OCI-M1 (cell line): Measurements from ENCODE around the gene TICAM2.
A peak's percentile ranks its signal among the peaks of the same experiment; 100 is the strongest.
"Not testable (repeated sequence)": the region's sequence is repeated elsewhere in the genome, so short reads cannot be mapped to it uniquely, and the experiment has no call there.

ENCODE experiments used
- DNase-seq: peaks from one replicate; lab custom pipeline; 2025; lab: John Stamatoyannopoulos, UW

Gene TICAM2, protein sequence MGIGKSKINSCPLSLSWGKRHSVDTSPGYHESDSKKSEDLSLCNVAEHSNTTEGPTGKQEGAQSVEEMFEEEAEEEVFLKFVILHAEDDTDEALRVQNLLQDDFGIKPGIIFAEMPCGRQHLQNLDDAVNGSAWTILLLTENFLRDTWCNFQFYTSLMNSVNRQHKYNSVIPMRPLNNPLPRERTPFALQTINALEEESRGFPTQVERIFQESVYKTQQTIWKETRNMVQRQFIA

DNA sequence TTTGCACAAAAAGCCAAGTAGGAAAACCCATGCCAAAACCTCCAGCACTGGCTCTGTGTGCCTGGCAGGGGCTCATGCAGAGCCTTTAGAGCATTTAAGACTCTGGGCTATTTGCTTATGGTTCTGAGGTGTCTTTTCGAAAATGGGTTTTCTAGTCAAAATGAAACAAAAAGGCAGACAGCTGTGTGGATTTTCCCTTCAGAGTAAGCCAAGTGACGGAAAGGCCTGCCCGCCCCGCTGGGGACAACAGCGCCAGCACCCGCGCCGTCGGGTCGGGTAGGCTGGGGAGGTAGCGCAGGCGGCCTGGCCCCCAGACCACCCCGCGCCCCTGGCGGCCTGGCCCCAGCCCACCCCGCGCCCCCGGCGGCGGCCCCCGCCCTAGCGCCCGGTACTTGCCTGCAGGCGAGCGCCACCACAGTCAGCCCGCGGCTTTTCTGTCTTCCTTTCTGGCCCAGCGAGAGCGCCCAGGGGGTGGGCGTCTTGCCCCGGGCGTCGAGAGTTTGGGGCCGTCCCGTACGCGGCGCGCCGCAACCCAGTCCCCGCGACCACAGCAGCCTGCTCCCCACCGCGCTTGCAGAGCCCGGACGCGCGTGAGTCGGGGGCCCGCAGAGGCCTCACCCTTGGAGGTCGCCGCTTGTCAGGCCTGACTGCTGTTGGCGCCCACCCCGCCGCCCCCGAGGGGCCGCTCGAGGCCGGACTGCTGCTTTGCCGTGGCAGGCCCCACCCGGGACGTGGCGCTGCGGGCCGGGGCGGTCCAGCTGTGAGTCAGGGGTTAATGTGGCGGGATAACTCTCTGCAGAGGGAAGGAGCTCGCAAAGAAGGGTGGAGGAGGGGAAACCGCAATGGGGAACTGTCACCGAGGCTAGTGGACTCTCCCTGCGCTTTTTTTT lies at the start of gene TICAM2:
Gene TICAM2 (minus strand): TSS at position 779 of the 890 bp plus-strand sequence. CDS start 21,223 bp downstream, outside the sequence.
- peak; percentile 53 for DNase-seq

DNA sequence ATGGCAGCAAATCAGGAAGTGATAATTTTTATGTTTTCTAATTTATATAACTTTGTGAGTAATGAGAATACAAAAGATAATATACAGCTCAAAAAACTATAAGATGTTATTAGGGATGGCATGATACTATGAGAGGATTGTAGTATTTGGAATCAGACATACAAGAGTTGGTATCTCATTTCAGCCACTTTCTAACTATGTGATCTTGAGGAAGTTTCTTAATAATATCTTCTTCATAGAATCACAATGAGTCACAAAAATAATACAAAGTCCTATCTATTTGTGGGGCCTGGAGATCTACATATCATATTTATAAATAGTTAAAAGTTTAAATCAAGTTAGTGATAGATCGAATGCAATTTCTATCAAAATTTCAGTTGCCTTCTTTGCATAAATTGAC lies 47.3 kb upstream of the TICAM2 start:
- DNase-seq = no peak

DNA sequence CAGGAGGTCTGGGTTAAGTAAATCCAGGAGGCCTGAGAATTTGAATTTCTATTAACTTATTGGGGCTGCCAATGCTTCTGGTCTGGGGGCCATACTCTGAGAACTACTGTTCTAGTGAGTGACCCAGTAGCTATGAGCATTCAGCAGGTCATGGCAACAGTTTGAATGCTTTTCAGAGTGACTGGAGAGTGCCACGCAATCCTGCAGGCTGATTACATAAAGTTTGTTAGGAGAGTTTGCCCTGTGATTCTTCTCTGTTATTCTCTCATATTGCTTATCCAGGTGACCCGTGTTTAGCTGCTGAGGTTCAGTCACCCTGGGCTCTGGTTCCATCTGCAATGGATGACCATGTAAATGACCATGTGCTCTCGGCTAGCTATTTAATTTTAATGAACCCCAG lies 45.8 kb upstream of the TICAM2 start:
- DNase-seq = no peak

DNA sequence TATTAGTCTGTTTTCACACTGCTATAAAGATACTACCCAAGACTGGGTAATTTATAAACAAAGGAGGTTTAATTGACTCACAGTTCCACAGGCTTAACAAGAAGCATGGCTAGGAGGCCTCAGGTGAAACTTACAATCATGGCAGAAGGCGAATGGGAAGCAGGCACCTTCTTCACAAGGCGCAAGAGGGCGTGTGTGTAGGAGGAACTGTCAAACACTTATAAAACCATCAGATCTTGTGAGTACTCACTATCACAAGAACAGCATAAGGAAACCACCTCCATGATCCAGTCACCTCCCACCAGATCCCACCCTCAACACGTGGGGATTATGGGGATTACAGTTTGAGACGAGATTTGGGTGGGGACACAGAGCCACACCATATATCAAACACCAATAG lies 43.1 kb upstream of the TICAM2 start:
- not testable (repeated sequence) for DNase-seq

DNA sequence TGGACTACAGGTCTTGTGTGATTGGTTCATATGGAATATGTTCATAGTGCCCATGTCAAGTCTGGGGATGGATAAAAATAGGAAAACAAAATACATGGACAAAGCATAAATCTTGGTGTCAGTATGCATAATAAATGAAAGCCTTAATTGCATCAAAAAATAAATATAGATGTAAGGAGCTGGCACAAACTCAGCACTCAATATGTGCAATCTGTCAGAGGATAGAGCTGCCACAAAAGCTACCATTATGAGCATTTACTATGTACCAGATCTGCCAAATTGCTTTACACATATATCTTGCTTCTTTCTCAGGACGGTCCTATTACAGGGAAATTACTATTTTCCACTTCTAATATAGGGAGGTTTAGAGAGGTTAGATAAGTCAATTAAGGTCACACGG lies 41.8 kb upstream of the TICAM2 start:
- no peak for DNase-seq

DNA sequence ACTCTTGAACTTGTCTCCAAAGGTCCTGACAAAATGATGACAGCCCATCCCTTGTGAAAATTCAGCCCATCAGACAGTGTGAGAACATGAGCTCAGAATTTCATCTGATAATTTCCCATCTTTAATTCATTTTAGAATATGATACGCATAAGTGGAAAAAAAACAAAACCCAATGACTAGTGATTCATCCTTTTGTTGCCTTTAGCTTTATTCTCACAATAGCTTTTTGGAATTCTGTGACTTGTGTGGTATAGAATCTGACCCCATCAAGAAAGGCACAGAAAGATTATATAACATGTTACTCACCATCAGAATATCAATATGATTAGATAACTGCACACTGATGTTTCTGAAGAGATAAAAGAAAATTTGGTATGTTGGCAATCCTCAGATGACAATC lies 39.7 kb upstream of the TICAM2 start:
- no peak for DNase-seq

DNA sequence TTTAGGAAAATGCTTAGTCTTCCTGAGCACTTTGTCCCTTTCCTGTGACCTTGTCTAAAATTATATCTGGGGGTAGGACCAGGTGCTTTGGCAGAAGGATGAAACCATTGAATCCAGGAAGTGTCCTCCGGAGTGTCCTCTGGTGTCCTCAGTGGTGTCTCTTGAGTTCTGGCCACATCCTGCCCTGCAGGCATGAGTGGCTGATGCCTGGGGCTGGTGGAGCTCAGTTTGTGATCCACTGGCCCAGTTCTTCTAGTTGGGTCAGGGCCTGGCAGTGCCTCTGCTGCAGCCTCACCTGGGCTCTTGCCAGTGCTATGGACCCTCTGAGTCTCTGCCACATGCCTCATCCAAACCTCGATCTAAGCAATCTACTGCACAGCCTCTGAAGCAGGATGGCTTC lies 38.0 kb upstream of the TICAM2 start:
- no peak for DNase-seq

DNA sequence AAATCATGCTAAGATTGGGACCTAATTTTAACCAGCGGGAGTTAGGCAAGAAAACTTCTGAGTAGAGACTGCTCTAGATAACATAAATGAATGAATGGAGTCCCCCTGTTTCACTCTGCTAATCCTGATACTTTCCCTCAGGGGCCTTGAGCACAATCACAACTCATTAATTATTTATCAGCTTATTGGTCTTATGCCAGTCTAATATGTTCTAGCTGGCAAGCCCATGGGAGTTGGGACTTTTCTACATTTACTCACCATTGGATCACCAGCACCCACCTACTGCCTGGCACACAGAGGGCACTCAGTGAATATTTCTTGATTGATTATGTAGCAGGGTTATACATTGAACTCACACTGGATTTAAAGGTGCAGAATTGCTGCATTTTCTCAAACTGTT lies 37.1 kb upstream of the TICAM2 start:
- no peak for DNase-seq

DNA sequence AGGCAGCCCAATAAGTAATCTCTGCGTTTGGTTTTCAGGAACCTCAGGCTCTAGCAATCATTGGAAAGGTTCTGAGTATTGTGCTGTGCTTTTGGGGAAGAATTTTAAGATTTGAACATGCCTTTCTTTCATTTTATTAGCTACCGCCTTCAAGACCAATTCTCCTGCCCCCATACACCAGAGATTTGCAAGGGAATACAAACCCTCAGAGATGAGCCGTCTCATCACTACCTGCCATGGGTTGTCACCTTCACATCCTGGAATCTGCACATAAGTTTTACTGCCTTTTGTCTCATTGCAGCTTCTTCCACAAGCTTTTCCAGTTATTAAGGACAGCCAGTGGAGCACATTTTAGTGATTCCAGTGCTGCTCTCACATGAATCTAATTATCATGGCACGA lies 35.2 kb upstream of the TICAM2 start:
- DNase-seq = no peak

DNA sequence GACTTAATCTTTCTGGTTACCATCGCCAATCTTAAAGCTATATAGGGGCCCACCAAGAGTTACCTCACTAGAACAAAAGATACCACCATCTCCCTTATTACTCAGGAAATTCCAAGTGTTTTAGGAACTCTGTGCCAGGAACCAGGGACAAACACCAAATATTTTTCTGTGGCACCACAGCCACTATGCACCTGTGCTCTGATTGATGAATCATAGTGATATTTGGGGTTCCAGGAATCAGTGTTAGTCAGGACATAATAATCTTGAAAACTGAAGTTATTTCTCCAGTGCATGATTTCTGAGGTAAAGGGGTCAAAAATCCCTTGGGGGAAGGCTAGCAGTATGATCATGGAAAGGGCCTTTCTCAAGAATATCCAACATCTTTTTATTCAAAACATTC lies 33.7 kb upstream of the TICAM2 start:
- no peak for DNase-seq

DNA sequence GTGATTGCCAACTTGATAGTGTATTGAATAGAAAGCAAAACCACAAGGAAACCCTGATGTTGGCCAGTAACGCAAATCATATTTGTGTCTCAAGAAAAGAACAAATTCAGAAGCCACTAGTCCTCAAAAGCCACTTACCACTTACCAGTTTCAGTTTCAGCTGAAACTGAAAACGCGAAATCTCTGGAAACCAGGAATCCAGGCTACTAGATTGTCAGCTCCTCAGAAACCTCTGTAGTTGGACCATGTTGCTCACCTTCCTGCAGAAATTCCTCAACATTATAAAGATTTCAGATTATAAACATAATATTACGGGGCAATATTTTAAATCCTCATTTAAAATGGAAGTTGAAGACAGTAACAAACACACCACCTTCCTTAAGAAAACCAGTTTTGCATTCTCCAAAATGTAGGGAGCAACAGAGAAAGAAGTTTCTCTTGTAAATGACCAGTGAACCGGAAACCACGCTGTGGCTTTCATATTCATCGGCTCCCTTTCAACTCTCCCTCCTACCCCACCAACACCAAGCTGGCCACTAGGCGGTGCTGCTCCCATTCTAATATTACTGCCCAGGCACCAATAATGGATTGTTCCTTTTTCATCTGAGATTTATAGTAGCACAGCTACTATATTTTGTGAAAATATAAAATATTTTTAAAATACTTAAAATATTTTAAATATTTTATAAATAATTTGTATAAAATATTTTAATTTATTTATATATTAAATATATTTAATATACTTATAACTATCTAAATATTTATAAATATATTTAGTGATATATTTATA lies 32.3 kb upstream of the TICAM2 start:
- DNase-seq = peak; percentile 73

DNA sequence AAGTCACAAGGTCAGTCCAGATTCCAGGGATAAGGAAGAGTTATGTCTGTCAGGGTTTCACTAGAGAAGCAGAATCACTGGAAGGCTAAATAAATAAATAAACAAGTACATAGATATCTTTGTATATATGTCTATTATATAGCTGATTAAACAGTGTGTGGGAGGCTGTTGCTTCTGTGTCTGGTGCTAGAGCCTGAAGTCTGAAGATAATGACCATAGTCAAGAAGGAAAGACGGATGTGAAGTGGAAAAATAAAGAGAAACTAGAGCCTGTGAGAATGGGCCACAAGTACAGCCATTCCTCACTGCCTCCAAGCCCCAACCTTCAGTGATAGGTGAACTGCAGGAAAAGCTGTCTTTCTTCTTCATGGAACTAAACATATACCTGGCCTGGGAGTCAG lies 27.6 kb upstream of the TICAM2 start:
- peak; percentile 19 for DNase-seq

DNA sequence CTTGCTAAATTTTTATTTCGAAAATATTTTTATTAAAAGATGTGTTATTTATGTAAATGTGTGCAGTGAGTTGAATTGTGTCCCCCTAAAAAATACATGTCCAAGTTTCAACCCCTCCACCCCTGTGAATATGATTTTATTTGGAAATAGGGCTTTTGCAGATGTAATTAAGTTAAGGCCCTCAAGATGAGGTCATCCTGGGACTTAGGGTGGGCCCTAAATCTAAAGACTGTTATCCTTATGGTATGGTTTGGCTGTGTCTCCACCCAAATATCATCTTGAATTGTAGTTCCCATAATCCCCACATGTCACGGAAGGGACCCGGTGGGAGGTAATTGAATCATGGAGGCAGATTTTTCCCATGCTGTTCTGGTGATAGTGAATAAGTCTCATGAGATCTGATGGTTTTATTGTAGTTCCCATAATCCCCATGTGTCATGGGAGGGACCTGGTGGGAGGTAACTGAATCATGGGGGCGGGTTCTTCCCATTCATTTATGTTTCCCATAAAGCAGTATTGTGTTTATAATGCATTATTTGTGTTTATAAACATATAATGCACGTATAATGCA lies 25.1 kb upstream of the TICAM2 start:
- no peak for DNase-seq

DNA sequence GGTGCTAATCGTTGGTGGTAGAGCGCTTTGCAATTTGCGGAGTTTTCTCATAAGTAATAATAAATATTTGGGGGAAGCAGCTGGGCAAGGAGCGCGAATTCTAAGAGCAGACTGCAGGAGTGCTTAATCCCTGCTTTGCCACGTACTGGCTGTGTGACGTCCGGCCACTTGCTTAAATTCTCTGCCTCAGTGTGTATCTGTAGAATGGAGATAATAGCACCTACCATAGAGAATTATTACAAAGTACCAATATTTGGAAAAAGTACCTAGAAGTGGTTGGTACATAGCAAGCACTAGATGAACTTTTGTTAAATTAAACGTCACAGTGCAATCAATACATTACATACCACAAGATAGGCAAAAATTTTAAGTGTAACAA lies 24.2 kb upstream of the TICAM2 start:
- DNase-seq = peak; percentile 56

DNA sequence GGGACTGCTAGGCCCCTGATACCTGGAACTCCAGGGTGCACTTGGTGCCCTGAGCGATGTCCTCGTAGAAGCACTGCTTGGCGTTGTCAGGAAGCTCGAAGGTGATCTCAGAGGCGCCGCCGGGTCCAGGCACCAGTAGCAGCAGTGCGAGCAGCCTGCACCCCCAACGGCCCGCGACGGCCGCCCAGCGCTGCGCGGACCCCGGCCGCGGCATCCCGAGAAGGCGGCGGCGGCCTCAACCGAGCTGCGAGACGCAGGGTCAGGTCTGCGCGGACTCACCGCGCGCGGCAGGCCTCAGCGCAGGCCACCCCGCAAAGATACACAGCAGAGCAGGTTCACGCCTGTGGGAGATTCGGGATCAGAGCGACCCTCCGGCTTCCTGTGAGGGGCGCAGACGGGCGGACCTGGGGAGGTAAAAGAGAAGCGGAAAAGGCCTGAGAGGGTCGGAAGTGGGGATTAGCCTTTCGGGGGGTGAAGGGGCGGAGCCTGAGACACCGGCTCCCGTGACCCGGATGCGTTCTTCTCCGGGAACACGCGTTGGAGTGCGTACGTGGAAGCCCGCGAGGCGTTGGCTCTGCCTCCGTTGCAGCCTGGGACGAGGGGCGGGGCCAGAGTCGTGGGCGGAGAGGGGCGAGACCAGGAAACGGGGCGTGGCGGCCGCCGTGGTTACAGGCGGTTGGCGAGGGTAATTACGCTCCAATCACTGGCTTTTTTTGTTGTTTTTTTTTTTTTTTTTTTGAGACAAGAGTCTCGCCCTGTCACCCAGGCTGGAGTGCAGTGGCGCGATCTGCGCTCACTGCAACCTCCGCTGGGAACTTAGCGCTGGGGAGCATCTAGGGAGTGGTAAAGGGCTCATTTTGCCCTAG lies 23.5 kb upstream of the TICAM2 start, which contains the start of gene TMED7:
Gene TMED7 (minus strand): TSS at position 458 of the 866 bp plus-strand sequence. CDS start 244 bp downstream, at position 214.
- DNase-seq = peak; percentile 89

DNA sequence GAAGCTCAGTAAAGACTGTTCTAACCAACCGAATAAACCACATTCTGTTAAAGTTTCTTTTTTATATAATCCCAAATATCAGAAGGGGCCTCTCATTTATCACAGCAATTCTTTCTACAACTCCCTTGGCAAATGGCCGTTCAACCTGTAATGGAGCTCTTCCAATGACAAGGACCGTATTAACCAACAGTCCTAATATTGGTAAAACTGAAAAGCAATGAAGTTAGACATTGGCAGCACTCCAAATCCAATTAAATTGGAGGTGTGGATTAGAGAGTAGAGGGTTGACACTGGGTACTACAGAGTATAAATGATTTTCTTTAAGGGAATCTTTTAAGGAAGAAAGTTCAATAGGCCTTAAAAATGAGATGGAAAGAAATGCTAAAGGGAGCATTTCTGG lies 22.7 kb upstream of the TICAM2 start:
- DNase-seq = no peak

DNA sequence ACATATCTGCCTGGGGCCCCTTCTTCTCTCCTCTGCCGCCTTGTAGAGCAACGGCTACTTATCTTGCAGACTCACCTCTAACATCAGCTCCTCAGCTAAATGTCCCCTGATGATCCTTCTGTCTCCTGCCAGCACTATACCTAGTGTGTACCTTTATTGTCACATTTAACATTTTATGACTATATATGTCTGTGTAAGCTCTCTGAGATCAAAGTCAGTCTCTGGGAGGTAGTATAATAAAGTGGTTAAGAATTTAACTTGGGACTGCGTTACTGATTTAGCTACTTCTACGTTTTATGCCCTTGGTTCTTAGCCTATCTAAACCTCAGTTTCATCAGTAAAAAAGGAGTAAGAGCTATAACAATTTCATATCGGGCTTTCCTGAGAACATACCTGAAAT lies 21.4 kb upstream of the TICAM2 start:
- DNase-seq = no peak

DNA sequence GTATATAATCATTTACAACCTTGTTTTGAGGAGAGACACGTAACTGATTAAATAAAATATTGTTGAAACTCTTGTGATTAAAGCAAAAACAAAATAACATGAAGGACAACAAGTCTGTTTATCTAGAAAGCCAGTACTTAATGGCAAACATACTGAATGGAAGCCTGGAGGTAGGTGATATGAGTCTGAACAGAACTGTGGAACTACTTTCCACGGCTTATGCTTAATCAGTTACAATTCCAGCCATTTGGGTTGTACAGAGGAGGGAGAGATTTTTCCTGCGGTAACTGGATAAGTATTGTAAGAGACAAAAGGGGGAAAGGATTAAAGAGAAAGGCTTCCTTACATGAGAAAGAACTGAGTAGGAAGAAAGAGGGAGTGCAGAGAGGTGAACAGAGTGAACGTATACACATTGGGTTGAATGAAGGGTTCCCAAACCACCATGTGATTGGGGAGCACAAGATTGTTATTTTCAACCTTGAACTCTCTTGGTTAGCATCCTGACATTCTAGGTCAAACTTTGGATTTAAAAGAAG lies 19.2 kb upstream of the TICAM2 start:
- DNase-seq = no peak

DNA sequence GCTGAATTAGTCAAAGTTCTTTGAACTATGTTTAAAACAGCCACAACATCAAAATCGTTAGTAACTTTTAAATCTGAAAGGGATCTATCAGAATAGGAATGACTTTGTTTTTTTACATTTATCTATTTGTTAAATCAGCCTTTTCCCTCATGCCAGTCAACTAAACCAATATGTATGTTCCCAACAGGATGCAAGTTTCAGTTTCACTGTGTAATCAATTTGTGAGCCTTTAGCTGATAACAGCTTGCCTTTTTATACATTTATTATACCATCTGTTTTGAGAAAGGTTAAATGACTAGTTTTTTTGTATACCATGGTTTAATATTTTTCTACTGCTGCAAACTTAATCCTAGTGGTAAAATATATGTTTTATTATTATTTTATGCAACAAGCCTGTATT lies 14.6 kb upstream of the TICAM2 start:
- DNase-seq = no peak

DNA sequence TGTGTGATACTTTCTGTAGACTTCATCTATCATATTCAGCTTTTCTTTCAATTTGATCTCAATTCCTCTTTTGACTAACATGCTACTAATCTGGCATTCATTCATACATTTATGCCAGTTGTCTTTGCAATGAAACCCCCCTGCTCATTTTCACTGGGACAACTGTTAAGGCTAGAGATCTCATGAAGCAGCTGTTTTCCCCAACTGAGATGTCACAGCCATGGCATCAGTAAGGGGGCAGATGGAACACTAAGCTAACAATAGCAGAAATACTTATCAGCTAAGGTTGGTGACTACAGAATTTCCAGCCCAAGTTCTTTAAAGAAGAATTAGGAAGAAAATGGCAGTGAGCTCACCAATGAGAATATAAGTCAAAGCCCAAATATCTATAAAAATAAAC lies 14.2 kb upstream of the TICAM2 start:
- DNase-seq = no peak

DNA sequence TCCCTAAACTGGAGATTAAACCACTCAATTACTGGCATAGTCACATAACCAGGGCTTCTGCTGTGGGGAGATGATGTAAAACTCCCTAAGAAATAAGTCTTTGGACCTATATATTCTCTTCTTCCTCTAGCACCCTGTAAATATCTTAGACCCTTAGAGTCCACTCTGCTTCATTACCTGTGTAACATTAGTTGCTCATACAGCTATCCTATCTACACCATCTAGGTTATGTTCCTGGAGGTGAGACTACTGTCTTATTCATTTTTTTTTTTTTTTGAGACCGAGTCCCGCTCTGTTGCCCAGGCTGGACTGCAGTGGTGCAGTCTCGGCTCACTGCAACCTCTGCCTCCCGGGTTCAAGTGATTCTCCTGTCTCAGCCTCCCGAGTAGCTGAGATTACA lies 9.6 kb upstream of the TICAM2 start:
- no peak for DNase-seq
